ENCODE data around the gene HSPA8.
"Not testable (repeated sequence)": the region's sequence is repeated elsewhere in the genome, so short reads cannot be mapped to it uniquely, and the experiment has no call there.

HSPA8 gene

DNA sequence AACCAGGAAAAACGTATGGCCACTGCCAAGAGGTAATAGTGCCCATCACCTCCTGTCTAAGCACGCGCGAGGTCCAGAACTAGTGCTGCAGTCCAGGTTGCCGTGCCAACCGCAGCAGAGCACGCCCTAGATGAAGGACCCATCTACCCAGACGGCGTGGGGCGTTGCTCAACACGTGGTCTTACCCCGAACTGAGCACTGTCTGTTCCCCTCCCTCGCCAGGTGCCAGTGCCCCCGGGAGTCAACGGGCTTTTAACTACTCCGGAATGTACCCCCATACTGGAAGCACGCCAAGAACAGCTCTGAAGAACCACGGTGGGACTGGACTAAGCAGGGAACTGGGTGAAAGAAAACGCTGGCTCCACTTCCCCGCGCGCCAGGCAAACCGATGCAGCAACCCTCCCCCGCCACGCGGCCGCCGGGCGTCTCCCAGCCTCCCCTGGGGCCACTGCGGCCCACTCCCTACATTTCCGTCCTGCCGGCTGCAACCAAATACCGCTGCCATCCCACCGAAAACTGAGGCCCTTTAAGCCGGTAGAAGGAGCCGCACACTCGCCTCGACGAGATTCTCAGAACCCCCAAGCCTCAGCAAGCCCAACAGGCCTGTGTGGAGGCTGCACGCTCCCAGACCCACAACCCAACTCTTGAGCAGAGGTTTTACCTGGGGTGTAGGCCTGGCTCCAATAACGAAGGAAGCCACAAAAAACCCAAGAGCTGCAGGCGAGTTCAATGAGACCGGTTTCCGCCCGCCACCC, at the start of gene HSPA8:
TSS of gene HSPA8 (minus strand) at position 734 of the 755 bp plus-strand sequence. CDS start 812 bp downstream, outside the sequence.
- peaks cover 45% of the 10 kb centered on the region for H3K36me3 ChIP-seq (ENCODE audit: insufficient read depth, low read length)
- H3K9ac ChIP-seq (ENCODE audit: low read length), result peak within 1 kb of the TSS; percentile 96
- peaks cover 57% of the 10 kb centered on the region for H3K4me1 ChIP-seq (ENCODE audit: insufficient read depth, low read length)
- peak within 1 kb of the TSS; percentile 75 for H3K27ac ChIP-seq (ENCODE audit: low read depth, low read length)
- no peaks in the 10 kb centered on the region for H3K9me3 ChIP-seq (ENCODE audit: low read length)
- no peaks in the 10 kb centered on the region for H3K27me3 ChIP-seq (ENCODE audit: control insufficient read depth in 1 of 2, insufficient read depth in 2 of 2, low read length in 2 of 2)
- peak within 1 kb of the TSS; percentile 69 to 97 for H3K4me3 ChIP-seq (ENCODE audit: low read depth in 1 of 2, low read length in 2 of 2)

DNA sequence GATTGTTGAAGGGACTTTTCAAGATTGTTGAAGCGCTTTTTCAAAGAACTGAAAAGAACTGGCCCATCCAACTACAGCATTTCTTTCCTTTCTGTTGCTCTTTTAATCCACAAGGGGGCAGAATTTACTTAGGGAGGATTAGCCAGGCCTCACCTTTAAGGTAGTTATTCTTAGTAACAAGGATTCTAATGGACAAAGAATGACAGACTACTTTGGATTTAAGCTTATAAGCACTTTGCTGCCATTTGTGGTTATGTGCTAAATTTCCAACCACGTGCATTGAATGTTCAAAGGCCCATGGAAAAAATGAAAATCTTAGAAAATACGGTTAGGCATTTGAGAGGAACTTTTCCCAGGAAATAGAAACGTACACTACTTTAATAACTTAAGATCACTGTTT, 49.5 kb upstream of the HSPA8 start:
- Histone ChIP-seq H3K36me3 (ENCODE audit: insufficient read depth, low read length) (peaks cover 5% of the 10 kb centered on the region), H3K4me1 (ENCODE audit: insufficient read depth, low read length) (peaks cover 28% of the 10 kb centered on the region), H3K9me3 (ENCODE audit: low read length) (peaks cover 5% of the 10 kb centered on the region), H3K4me3 (ENCODE audit: low read depth in 1 of 2, low read length in 2 of 2) (no peak overlapping the region), H3K9ac (ENCODE audit: low read length) (no peak overlapping the region), H3K27me3 (ENCODE audit: control insufficient read depth in 1 of 2, insufficient read depth in 2 of 2, low read length in 2 of 2) (no peaks in the 10 kb centered on the region), H3K27ac (ENCODE audit: low read depth, low read length) (no peak overlapping the region)

DNA sequence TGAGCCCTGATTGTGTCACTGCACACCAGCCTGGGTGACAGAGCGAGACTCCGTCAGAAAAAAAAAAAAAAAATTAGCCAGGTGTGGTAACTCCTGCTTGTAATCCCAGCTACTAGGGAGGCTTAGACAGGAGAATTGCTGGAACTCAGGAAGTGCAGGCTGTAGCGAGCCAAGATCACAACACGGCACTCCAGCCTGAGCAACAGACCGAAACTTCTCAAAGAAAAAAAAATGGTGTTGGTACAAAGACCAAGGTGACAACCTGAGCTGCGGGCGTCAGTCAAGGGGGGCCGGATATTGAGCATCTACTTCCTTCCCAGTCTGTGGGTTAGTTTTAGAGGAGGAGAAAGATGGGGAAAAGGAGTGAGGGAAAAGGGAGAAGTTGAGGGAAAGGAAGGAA, 48.5 kb upstream of the HSPA8 start:
- H3K9me3 ChIP-seq (ENCODE audit: low read length), result no peaks in the 10 kb centered on the region
- H3K4me1 ChIP-seq (ENCODE audit: insufficient read depth, low read length), result peaks cover 38% of the 10 kb centered on the region
- no peak overlapping the region for H3K9ac ChIP-seq (ENCODE audit: low read length)
- no peak overlapping the region for H3K4me3 ChIP-seq (ENCODE audit: low read depth in 1 of 2, low read length in 2 of 2)
- no peaks in the 10 kb centered on the region for H3K27me3 ChIP-seq (ENCODE audit: control insufficient read depth in 1 of 2, insufficient read depth in 2 of 2, low read length in 2 of 2)
- peaks cover 5% of the 10 kb centered on the region for H3K36me3 ChIP-seq (ENCODE audit: insufficient read depth, low read length)
- H3K27ac ChIP-seq (ENCODE audit: low read depth, low read length), result no peak overlapping the region

DNA sequence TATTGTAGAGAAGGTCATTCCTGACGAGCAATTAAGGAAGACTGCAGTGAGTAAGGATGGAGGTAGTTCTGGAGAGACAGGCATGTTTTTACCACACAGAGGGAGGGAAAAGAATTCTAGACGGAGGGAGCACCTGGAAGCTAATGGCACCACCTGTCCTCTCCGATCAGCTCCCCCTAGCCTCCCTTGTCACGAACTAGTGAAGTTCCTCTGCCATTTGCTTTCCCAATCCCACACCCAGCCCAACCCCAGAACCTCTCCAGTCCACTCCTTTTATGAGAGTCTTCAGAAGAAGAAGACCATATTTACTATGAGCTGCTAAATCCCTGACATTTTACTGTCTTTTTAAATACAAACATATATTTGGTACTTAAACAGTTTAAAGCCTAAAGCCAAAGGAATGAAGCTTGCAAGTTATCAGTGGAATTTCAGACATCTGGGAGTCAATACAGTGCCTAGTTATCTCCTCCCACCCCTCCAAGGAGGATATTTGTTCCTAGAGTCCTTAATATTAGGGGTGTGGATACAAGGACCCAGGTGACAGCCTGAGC, 46.1 kb upstream of the HSPA8 start:
- Histone ChIP-seq H3K4me1 (ENCODE audit: insufficient read depth, low read length) (peaks cover 47% of the 10 kb centered on the region), H3K27ac (ENCODE audit: low read depth, low read length) (no peak overlapping the region), H3K36me3 (ENCODE audit: insufficient read depth, low read length) (peaks cover under 1% of the 10 kb centered on the region), H3K9ac (ENCODE audit: low read length) (no peak overlapping the region), H3K9me3 (ENCODE audit: low read length) (no peaks in the 10 kb centered on the region), H3K27me3 (ENCODE audit: control insufficient read depth in 1 of 2, insufficient read depth in 2 of 2, low read length in 2 of 2) (no peaks in the 10 kb centered on the region), H3K4me3 (ENCODE audit: low read depth in 1 of 2, low read length in 2 of 2) (no peak overlapping the region)

DNA sequence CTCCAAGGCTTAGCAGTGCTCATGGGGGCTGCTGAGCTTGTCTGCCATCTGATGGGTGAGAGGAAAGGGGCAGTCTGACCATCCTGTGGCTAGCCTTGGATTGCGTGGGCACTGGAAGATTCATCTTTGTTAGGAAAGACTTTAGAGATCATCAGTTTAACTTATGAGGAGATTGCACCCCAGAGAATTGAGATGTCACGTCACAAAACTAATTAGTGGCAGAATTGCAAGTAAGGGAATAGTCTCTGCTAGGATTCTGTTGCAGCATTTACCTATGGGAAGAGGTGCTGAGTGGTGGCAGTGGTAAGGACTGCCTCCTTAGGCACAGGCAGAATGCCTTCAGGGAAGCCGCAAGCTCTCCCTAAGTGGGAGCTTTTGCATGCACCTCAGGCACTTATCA, 42.8 kb upstream of the HSPA8 start:
- H3K4me3 ChIP-seq (ENCODE audit: low read depth in 1 of 2, low read length in 2 of 2), result no peak overlapping the region
- H3K27me3 ChIP-seq (ENCODE audit: control insufficient read depth in 1 of 2, insufficient read depth in 2 of 2, low read length in 2 of 2), result no peaks in the 10 kb centered on the region

DNA sequence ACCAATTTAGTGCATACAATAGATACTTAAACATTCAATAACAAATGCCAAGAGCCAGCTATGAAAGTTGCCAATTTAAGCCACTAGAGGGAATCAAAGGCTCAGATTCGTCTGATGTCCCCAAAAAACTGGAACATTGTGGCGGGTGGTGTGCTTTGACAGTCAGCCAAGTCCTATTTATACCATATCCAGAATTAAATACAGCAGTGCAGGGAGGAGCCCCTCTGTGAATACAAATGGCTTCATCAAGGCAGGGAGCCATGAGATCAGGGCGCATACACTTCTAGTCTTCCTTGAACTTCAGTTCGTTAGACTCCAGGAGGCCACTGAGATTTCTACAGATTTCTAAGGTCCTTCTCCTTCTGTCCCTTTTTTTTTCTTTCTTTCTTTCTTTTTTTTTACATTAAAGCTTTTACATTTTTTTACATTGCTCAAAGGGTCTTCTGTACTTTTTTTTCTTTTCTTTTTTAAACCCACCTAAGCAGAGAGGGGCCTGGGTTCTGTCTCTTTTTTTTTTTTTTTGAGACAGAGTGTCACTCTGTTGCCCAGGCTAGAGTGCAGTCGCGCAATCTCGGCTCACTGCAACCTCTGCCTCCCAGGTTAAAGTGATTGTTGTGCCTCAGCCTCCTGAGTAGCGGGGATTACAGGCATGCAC, 41.5 kb upstream of the HSPA8 start:
- peak overlapping the region in 1 of 2 donors; percentile 8 for H3K4me3 ChIP-seq (ENCODE audit: low read depth in 1 of 2, low read length in 2 of 2)
- H3K9ac ChIP-seq (ENCODE audit: low read length), result no peak overlapping the region
- H3K4me1 ChIP-seq (ENCODE audit: insufficient read depth, low read length), result peaks cover 72% of the 10 kb centered on the region
- peak overlapping the region; percentile 27 for H3K27ac ChIP-seq (ENCODE audit: low read depth, low read length)
- no peaks in the 10 kb centered on the region for H3K27me3 ChIP-seq (ENCODE audit: control insufficient read depth in 1 of 2, insufficient read depth in 2 of 2, low read length in 2 of 2)
- no peaks in the 10 kb centered on the region for H3K9me3 ChIP-seq (ENCODE audit: low read length)
- no peaks in the 10 kb centered on the region for H3K36me3 ChIP-seq (ENCODE audit: insufficient read depth, low read length)

More for the DNA sequence above, 42.8 kb upstream of the HSPA8 start:
- Histone ChIP-seq H3K9ac (ENCODE audit: low read length) (no peak overlapping the region), H3K9me3 (ENCODE audit: low read length) (no peaks in the 10 kb centered on the region), H3K4me1 (ENCODE audit: insufficient read depth, low read length) (peaks cover 65% of the 10 kb centered on the region), H3K36me3 (ENCODE audit: insufficient read depth, low read length) (no peaks in the 10 kb centered on the region), H3K27ac (ENCODE audit: low read depth, low read length) (peak overlapping the region; percentile 10)

DNA sequence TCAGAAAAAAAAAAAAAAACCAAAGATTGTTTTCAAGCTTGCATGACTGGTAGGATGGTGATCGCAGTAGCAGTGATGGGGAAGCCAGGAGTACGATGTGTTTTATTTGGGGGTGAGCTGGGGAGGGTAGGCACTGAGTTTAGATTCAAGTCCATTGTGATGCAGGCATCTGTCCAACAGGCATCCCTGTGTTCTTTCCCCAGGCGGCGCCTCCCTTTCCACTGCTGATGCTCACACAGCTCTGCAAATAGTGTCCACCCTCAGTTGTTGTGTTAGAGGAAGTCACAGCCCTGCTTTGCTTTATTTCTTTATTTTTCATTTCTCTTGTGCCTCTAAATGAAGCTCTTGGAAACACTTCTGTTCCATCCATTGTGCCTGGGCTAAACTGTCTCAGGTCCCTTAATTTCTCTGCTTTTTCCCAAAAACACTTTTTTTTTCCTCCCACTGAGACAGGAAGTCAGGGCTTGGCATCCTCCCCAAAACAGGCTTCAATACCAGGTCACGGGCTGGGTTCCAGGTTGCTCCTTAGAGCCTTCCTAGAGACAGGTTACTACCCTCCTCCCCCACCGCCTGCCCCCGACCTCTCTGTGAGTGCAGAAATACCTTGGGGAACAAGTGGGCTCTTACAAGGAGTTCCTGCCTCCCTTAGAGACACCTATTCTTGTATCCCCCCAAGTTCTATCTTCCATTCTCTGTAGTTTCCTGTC, 38.6 kb upstream of the HSPA8 start:
- H3K4me3 ChIP-seq (ENCODE audit: low read depth in 1 of 2, low read length in 2 of 2), result no peak overlapping the region
- peaks cover 54% of the 10 kb centered on the region for H3K4me1 ChIP-seq (ENCODE audit: insufficient read depth, low read length)
- H3K27me3 ChIP-seq (ENCODE audit: control insufficient read depth in 1 of 2, insufficient read depth in 2 of 2, low read length in 2 of 2), result no peaks in the 10 kb centered on the region
- H3K27ac ChIP-seq (ENCODE audit: low read depth, low read length), result peak overlapping the region; percentile 44
- H3K9ac ChIP-seq (ENCODE audit: low read length), result no peak overlapping the region
- H3K9me3 ChIP-seq (ENCODE audit: low read length), result no peaks in the 10 kb centered on the region
- peaks cover 22% of the 10 kb centered on the region for H3K36me3 ChIP-seq (ENCODE audit: insufficient read depth, low read length)

DNA sequence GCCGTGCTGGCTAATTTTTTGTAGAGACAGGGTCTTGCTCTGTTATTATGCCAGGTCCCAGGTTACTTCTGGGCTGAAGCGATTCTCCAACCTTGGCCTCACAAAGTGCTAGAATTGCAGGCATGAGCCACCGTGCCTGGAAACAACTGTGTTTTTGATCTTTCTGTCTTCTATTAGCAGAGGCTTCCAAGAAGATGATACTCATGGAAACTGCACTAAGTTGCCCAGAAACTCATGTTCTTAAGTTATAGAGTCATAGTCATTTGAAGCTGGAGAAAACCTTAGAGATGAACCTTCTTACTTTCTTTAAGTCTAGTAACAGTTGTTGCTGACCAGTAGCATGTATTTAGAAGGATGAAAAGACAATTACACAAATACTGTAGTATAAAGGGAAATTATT, 37.1 kb upstream of the HSPA8 start:
- peaks cover 31% of the 10 kb centered on the region for H3K36me3 ChIP-seq (ENCODE audit: insufficient read depth, low read length)
- H3K4me3 ChIP-seq (ENCODE audit: low read depth in 1 of 2, low read length in 2 of 2), result no peak overlapping the region
- peaks cover 44% of the 10 kb centered on the region for H3K4me1 ChIP-seq (ENCODE audit: insufficient read depth, low read length)
- no peak overlapping the region for H3K9ac ChIP-seq (ENCODE audit: low read length)
- H3K9me3 ChIP-seq (ENCODE audit: low read length), result no peaks in the 10 kb centered on the region
- H3K27ac ChIP-seq (ENCODE audit: low read depth, low read length), result no peak overlapping the region
- H3K27me3 ChIP-seq (ENCODE audit: control insufficient read depth in 1 of 2, insufficient read depth in 2 of 2, low read length in 2 of 2), result no peaks in the 10 kb centered on the region

DNA sequence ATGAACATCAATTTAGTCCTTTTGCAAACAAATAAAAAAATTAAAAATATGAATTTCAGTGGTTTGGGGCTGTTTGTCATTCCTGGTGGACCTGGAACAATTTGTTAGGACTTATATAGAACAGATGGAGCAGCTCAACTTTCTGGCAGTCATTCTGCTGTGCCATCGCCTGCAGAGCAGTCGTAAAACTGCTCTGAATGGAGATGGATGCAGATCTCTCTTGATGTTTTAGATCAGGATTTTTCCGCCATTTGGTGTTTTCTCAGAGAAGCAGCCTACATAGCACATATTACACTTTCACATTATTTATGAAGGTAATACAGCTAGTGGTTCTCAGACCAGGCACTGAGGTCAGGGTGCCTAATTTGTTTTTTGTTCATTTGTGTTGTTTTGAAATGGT, 31.8 kb upstream of the HSPA8 start:
- Histone ChIP-seq H3K27me3 (ENCODE audit: control insufficient read depth in 1 of 2, insufficient read depth in 2 of 2, low read length in 2 of 2) (no peaks in the 10 kb centered on the region), H3K36me3 (ENCODE audit: insufficient read depth, low read length) (peaks cover 35% of the 10 kb centered on the region), H3K9ac (ENCODE audit: low read length) (no peak overlapping the region), H3K4me3 (ENCODE audit: low read depth in 1 of 2, low read length in 2 of 2) (no peak overlapping the region), H3K27ac (ENCODE audit: low read depth, low read length) (no peak overlapping the region), H3K9me3 (ENCODE audit: low read length) (no peaks in the 10 kb centered on the region), H3K4me1 (ENCODE audit: insufficient read depth, low read length) (peaks cover 5% of the 10 kb centered on the region)

DNA sequence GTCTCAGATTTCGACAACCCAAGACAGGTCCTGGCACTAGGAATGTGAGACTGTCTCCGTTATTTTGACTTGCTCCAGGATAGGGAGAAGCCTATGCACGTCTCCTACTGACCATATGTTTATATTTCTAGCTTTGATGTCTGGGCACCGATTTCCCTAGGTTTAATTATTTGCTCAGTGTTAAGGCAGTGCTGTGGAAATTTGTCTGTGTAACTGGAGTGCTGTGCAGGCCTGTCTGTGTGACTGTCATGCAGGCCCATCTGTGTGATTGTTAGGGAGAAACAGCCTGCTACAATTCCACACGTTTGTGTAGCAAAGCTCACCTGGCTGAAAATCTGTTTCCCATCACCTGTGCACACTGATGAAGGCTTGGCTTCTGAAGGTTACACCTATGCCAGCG, 29.6 kb upstream of the HSPA8 start:
- Histone ChIP-seq H3K9ac (ENCODE audit: low read length) (no peak overlapping the region), H3K9me3 (ENCODE audit: low read length) (no peaks in the 10 kb centered on the region), H3K4me1 (ENCODE audit: insufficient read depth, low read length) (peaks cover 5% of the 10 kb centered on the region), H3K27me3 (ENCODE audit: control insufficient read depth in 1 of 2, insufficient read depth in 2 of 2, low read length in 2 of 2) (no peaks in the 10 kb centered on the region), H3K27ac (ENCODE audit: low read depth, low read length) (no peak overlapping the region), H3K36me3 (ENCODE audit: insufficient read depth, low read length) (peaks cover 22% of the 10 kb centered on the region), H3K4me3 (ENCODE audit: low read depth in 1 of 2, low read length in 2 of 2) (no peak overlapping the region)

DNA sequence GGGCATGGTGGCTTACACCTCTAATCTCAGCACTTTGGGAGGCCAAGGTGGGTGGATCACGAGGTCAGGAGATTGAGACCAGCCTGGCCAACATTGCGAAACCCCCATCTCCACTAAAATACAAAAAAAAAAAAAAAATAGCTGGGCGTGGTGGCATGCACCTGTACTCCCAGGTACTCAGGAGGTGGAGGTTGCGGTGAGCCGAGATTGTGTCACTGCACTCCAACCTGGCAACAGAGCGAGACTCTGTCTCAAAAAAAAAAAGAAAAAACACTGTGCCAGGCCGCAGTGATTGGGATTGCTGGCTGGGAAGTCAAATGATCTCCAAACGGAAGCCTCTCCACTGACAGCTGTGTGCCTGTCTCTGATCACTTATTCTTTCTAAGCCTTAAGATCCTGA, 28.2 kb upstream of the HSPA8 start:
- not testable (repeated sequence) for H3K9me3 ChIP-seq (ENCODE audit: low read length); H3K9ac ChIP-seq (ENCODE audit: low read length); H3K27ac ChIP-seq (ENCODE audit: low read depth, low read length); H3K4me1 ChIP-seq (ENCODE audit: insufficient read depth, low read length); H3K4me3 ChIP-seq (ENCODE audit: low read depth in 1 of 2, low read length in 2 of 2); H3K36me3 ChIP-seq (ENCODE audit: insufficient read depth, low read length); H3K27me3 ChIP-seq (ENCODE audit: control insufficient read depth in 1 of 2, insufficient read depth in 2 of 2, low read length in 2 of 2)
